SK-N-MC (cell line): ENCODE results near the gene KIAA0930.
"Not testable (repeated sequence)": the region's sequence is repeated elsewhere in the genome, so short reads cannot be mapped to it uniquely, and the experiment has no call there.

Experiments
- DNase-seq: peaks from one replicate; pipeline ENCODE4 v3.0.0-alpha.2; 2011; ENCODE audit warnings: low read depth, low spot score
- H3K27ac ChIP-seq: fragments of 200-600 bp; sonication (generic); 2 replicates; pipeline ENCODE4 v1.5.1; 2016; ENCODE audit warnings: mixed run types
- H3K36me3 ChIP-seq: fragments of 200-600 bp; sonication (generic); 2 replicates; pipeline ENCODE4 v1.6.1; 2017; ENCODE audit warnings: antibody characterized with exemption, low read length, mixed read lengths; ENCODE audit not compliant: insufficient read depth
- H3K4me3 ChIP-seq: fragments of 200-600 bp; sonication (generic); 2 replicates; pipeline ENCODE4 v1.5.1; 2016
- H3K9ac ChIP-seq: fragments of 200-600 bp; sonication (generic); 2 replicates; pipeline ENCODE4 v1.8.0; 2017; ENCODE audit warnings: mixed run types, mixed read lengths; ENCODE audit not compliant: insufficient read length
- H3K9me3 ChIP-seq: fragments of 200-600 bp; sonication (generic); 2 replicates; pipeline ENCODE4 v1.6.1; 2017; ENCODE audit warnings: low read depth, mild to moderate bottlenecking, antibody characterized with exemption, low read length, moderate library complexity, mixed read lengths
- EZH2 ChIP-seq: fragments of 200-600 bp; sonication (generic); IDR thresholded peaks from one replicate; pipeline ENCODE4 v1.6.1; 2017; ENCODE audit warnings: antibody characterized with exemption
- FOXP2 ChIP-seq: optimal IDR thresholded peaks from 2 replicates; pipeline ENCODE3; 2011; ENCODE audit warnings: mild to moderate bottlenecking, moderate library complexity; ENCODE audit not compliant: insufficient read depth; ENCODE audit errors: extremely low read length, control extremely low read depth
- POLR2AphosphoS5 ChIP-seq: IDR thresholded peaks from 2 replicates; pipeline ENCODE4 v1.6.1; 2012; ENCODE audit warnings: mild to moderate bottlenecking, low read depth, low read length, borderline replicate concordance

KIAA0930 gene

GRCh38 chr22:45265535-45265934 lies 24.8 kb upstream of the KIAA0930 start:
- no peaks in the 10 kb centered on the region for H3K36me3 ChIP-seq
- H3K9me3 ChIP-seq, result no peaks in the 10 kb centered on the region
- no peak overlapping the region for H3K9ac ChIP-seq
- TF ChIP-seq EZH2, result no peak
- TF ChIP-seq FOXP2, result no peak
- no peak for TF ChIP-seq POLR2AphosphoS5
- H3K27ac ChIP-seq, result no peak overlapping the region
- no peak overlapping the region for H3K4me3 ChIP-seq
- DNase-seq, result no peak

GRCh38 chr22:45263463-45264269 lies 23.0 kb upstream of the KIAA0930 start:
- no peak overlapping the region for H3K27ac ChIP-seq
- no peak overlapping the region for H3K4me3 ChIP-seq
- H3K36me3 ChIP-seq, result no peaks in the 10 kb centered on the region
- no peak overlapping the region for H3K9ac ChIP-seq
- TF ChIP-seq FOXP2 (no peak), EZH2 (no peak), POLR2AphosphoS5 (no peak)
- H3K9me3 ChIP-seq, result no peaks in the 10 kb centered on the region
- no peak for DNase-seq

- no peak overlapping the region for H3K27ac ChIP-seq
- no peaks in the 10 kb centered on the region for H3K9me3 ChIP-seq
- H3K4me3 ChIP-seq, result no peak overlapping the region
- DNase-seq, result no peak
- no peaks in the 10 kb centered on the region for H3K36me3 ChIP-seq
- TF ChIP-seq POLR2AphosphoS5, result no peak
- no peak for TF ChIP-seq EZH2
- TF ChIP-seq FOXP2, result no peak
- H3K9ac ChIP-seq, result no peak overlapping the region
Observed at GRCh38 chr22:45262931-45263462, 22.3 kb upstream of the KIAA0930 start.

GRCh38 chr22:45262195-45262930 lies 21.7 kb upstream of the KIAA0930 start:
- Histone ChIP-seq H3K36me3 (no peaks in the 10 kb centered on the region), H3K9ac (no peak overlapping the region), H3K9me3 (no peaks in the 10 kb centered on the region), H3K27ac (no peak overlapping the region), H3K4me3 (no peak overlapping the region)
- DNase-seq, result no peak
- no peak for TF ChIP-seq FOXP2
- TF ChIP-seq EZH2, result no peak
- no peak for TF ChIP-seq POLR2AphosphoS5

- Histone ChIP-seq H3K9ac (no peak overlapping the region), H3K9me3 (no peaks in the 10 kb centered on the region), H3K27ac (no peak overlapping the region), H3K36me3 (no peaks in the 10 kb centered on the region), H3K4me3 (no peak overlapping the region)
- no peak for DNase-seq
- no peak for TF ChIP-seq EZH2
- no peak for TF ChIP-seq FOXP2
- no peak for TF ChIP-seq POLR2AphosphoS5
Observed at GRCh38 chr22:45261407-45262088, 20.9 kb upstream of the KIAA0930 start.

GRCh38 chr22:45260395-45260759 lies 19.7 kb upstream of the KIAA0930 start:
- not testable (repeated sequence) for DNase-seq, H3K36me3 ChIP-seq, H3K4me3 ChIP-seq

GRCh38 chr22:45259754-45260394 lies 19.2 kb upstream of the KIAA0930 start:
- TF ChIP-seq POLR2AphosphoS5 (no peak), EZH2 (no peak), FOXP2 (no peak)
- no peak for DNase-seq
- no peak overlapping the region for H3K4me3 ChIP-seq
- H3K36me3 ChIP-seq, result no peaks in the 10 kb centered on the region
- no peak overlapping the region for H3K9ac ChIP-seq
- no peaks in the 10 kb centered on the region for H3K9me3 ChIP-seq
- no peak overlapping the region for H3K27ac ChIP-seq

More at GRCh38 chr22:45260395-45260759, 19.7 kb upstream of the KIAA0930 start:
- H3K27ac ChIP-seq, H3K9me3 ChIP-seq, H3K9ac ChIP-seq: not testable (repeated sequence)

- H3K4me3 ChIP-seq, H3K36me3 ChIP-seq, H3K9ac ChIP-seq, H3K9me3 ChIP-seq, H3K27ac ChIP-seq, DNase-seq: not testable (repeated sequence)
Observed at GRCh38 chr22:45257941-45258340, 17.2 kb upstream of the KIAA0930 start.
